GDM1 (cell line): Measurements from ENCODE around the gene CTAG1A.
"Not testable (repeated sequence)": the region's sequence is repeated elsewhere in the genome, so short reads cannot be mapped to it uniquely, and the experiment has no call there.

ENCODE experiments used
- DNase-seq: peaks from one replicate; lab custom pipeline; 2025; lab: John Stamatoyannopoulos, UW

Gene CTAG1A

DNA sequence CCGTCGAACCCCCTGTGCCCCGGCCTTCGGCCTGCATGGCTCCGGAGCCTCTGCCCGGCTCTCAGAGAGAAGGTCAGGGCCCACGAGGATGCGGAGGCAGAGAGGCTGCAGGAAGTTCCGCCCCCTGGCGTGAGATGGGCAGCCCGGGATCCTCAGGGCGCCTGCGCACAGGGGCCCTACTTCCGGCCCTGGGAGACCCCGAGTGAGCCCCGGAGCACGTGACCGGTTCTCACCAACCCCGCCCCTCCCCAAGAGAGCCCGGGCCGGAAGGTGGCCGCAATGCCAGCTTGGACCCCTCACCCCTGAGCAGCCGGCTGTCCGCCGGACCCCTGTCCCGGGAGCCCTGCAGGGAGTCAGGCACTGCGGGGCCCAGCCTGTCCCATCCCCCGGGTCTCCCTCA is 34.2 kb downstream of the CTAG1A start, which contains the start of gene CTAG1B:
Gene CTAG1B (minus strand): TSS at position 101 of the 400 bp plus-strand sequence. CDS start 64 bp downstream, at position 37.
- not testable (repeated sequence) for DNase-seq

DNA sequence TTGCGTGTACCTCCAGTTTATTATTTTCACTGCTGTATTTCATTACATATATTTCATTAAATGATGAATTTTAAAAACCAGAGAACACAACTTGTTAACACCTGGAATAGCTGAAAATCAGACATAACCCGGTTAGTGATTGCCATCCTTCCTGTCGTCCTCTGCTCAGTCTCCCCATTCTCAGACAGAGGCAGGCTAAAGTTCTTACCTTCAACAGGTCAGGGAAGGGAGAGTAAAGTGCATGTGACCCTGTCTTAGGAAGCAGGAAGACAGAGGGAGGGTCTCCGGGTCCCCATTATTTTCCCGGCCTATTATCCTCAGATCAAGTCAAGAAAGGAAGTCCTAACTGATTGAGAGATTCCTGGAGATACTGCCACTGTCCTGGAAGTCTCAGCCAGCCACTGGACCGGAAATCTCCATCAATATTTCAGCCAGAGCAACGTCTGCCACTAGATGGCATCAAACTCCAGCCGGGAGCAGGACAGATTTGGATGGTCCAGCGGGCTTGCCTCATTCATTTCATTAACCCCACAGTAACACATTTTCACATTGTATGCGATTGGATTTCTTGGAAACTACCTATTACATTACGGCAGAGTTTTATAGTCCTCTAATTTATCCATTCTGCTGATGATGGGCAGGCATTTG is 36.0 kb downstream of the CTAG1A start:
- not testable (repeated sequence) for DNase-seq

DNA sequence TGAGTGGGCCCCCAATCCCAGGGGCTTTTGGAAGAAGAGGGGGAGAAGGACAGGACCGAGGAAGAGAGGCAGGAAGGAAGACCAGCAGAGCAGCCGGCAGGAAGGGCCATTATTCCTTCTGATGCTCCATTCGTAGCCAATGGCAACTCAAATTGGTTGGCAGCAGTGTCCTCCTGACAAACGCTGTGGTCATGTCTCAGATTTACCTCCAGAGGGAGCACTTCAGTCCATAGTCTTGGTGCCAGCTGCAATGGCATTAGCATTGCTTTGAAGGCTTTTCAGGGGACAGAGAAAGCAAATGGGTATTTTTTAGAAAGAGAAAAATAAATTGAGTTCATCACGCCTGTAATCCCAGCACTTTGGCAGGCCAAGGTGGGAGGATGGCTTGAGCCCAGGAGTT is 44.0 kb downstream of the CTAG1A start:
- not testable (repeated sequence) for DNase-seq

DNA sequence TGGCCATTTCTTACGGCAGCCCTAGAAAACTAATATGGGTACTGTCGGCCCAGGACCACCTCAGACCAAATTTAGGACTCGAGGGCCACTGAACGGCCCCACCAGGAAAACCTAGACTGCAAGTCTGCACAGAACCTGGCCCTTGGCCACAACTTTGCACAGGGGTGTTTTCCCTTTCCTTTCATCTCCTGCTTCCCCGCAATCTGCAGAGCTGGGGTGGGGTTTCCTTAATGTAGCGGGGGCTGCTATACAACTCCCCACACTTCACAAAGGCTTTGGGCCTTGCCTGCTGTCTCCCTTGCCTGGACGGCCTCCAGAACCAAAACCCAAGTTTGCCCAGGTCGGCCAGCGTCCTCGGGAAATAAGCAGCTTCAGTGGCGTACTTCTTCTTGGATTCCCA is 46.0 kb downstream of the CTAG1A start:
- not testable (repeated sequence) for DNase-seq

DNA sequence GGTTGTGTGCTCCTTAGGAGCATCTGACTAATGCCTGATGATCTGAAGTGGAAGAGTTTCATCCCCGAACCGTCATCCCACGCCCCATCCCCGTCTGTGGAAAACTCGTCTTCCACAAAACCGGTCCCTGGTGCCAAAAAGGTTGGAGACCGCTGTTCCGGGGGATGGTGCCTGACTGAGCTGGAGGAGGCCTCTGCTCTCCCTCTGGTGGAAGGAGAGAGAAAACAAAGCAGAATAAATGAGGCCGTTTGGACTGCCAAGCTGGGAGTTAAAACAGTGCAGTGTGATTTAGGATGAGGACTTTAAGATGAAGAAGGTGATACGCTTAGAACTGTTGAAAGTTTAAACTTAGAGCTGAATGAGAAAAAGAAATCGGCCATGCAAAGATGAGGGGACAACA is 48.7 kb downstream of the CTAG1A start:
- not testable (repeated sequence) for DNase-seq
